Stimulated activated CD4-positive, alpha-beta T cell treated with anti-CD3 and anti-CD28 coated beads, Interleukin-1b, Interleukin-23, amount 100 ng/mL, for 4 hours (primary cell): ENCODE results near the gene EXOSC3.
A peak's percentile ranks its signal among the peaks of the same experiment; 100 is the strongest.
"Not testable (repeated sequence)": the region's sequence is repeated elsewhere in the genome, so short reads cannot be mapped to it uniquely, and the experiment has no call there.

Experiments
- DNase-seq, 2 donors: peaks; one replicate each; pipeline ENCODE4 v3.0.0-alpha.2; 2020; ENCODE audit warnings: low read depth in 2 of 2

The EXOSC3 gene

GRCh38 chr9:37784616-37785483 lies at the start of gene EXOSC3:
TSS of gene EXOSC3 (minus strand) at chr9:37785064. CDS start at chr9:37785044, 20 bp downstream.
- DNase-seq: peak; percentile 73 to 75

DNA sequence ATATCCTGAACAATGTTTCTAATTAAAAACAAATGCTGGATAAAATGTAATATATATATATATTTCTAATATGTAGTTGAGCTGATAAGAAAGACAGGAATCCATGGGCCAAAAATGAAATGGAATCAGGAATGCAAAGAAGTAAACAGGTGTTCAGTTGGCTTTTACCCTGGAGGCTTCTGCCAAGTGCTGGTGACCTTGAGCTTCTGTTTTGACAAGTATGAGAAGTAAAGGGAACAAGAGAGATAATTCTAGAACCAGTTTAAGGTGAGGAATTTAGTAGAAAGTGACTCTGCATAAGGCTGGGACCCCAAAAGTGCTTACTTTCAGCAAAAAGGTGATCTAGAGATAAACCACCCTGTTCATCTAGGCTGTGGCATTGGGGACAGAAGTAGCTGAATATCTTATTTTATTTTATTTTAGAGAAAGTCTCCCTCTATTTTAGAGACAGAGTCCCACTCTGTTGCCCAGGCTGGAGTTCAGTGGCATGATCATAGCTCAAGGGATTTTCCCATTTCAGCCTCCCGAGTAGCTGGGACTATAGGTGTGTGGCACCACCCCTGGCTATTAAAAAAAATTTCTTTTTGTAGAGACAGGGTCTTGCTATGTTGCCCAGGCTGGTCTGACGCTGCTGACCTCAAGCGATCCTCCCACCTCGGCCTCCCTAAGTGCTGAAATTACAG lies 42.8 kb upstream of the EXOSC3 start:
- no peak for DNase-seq

DNA sequence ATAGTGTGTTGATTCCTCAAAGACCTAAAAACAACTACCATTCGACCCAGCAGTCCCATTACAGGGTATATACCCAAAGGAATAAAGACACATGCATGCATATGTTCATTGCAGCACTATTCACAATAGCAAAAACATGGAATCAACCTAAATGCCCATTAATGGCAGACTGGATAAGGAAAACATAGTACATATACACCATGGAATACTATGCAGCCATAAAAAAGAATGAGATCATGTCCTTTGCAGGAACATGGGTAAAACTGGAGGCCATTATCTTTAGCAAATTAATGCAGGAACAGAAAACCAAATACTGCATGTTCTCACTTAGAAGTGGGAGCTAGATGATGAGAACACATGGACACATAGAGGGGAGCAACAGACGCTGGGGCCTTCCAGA lies 40.3 kb upstream of the EXOSC3 start:
- not testable (repeated sequence) for DNase-seq

DNA sequence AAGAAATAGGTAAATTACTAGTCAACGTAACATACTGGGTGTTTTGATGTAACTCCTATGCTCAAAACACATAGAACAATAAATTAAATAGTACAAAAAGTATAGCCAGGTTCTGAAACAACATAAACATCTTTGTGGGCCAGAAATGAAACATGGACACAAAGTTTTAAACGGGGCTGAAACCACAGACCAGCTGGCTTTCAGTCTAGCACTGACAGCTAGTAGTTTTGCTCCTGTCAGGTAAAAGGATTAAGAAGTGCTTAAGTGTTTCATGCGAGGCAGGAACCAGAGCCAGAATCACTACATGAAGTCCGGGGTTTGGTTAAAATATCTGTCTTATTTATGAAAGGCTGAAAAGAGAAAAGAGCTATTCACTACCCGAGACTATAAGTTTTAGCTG lies 35.3 kb upstream of the EXOSC3 start:
- no peak for DNase-seq

GRCh38 chr9:37818849-37819248 lies 34.0 kb upstream of the EXOSC3 start:
- DNase-seq: no peak

GRCh38 chr9:37812773-37813379 lies 28.0 kb upstream of the EXOSC3 start:
- no peak for DNase-seq

GRCh38 chr9:37811906-37812476 lies 27.1 kb upstream of the EXOSC3 start:
- DNase-seq: no peak

- DNase-seq: not testable (repeated sequence)
Observed at GRCh38 chr9:37809676-37810075, 24.8 kb upstream of the EXOSC3 start.

DNA sequence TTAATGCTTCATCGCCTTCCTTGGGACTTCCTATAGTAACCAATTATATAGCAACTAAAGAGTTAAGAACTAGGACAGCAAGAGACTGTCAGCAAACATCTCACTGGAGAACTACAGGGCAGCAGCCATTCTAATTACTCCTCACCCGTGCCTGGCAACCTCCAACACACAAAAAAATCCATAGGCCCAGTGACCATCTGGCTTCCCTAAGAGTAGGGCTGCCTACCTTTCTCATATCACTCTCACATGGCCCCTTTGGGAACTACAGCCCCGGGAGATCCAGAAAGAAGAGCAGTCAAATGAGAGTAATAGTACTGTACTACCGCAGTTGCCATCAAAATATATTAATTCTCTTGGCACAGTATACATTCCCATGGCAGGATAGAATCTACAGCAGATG lies 21.4 kb upstream of the EXOSC3 start:
- no peak for DNase-seq

GRCh38 chr9:37801959-37802711 lies 17.3 kb upstream of the EXOSC3 start:
- no peak for DNase-seq

DNA sequence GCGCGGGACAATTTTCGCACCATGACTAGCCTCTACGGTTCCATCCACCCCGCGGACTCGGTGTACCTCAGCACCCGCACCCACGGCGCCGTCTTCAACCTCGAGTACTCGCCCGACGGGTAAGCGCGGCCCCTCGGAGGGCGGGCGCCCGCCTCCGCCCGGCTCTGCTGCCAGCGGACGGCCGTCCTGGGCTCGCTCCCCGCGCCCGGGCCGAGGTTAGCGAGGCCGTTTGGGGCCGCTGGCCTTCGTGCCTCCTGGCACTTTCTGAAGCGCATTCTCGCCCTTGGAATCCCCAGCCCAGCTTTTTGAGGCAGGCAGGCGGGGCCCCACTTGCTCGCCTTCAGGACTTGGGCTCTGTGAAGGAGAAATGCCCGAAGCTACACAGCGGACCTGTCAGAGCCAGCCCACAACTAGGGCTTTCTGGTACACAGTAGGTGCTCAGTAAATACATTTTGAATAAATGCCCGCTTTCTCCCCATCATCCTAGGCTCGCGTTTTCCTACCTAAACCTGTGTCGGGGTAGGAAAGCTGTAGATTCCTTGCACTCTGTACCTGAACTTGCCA lies 16.5 kb upstream of the EXOSC3 start:
- DNase-seq: peak in 1 of 2 donors; percentile 42

DNA sequence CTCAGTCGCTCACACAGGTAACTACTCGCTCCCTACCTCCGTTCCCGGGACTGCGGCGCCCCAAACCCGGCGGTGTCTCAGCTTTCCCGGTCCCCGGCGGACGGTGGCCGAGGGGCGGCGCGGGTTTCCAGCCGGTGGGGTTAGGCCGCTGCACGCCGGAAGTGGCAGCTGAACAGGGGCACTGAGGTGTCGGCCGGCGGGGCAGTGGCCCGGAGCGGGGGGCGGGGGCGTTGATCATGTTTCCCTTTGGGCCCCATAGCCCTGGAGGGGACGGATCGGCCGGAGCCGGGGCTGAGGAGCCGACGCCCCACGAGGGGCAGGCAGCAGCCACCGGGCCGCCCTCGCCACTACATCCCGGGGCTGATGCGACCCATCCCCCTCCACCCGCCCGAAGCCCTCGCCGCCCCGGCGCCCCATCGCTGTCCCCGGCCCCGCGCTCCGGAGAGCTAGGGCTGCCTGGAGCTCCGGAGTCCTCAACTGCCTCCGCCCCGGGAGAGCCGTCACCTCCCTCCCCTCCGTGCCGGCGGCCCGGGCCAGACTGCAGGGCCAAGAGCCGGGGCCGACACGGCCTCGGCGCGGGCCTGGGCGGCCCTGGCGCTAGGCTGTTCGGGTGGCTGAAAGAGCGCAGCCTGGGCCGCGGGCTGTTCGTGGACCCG lies 15.9 kb upstream of the EXOSC3 start, which contains the start of gene DCAF10:
Gene DCAF10 (plus strand): TSS at position 167 of the 656 bp plus-strand sequence. CDS start 70 bp downstream, at position 237.
- peak; percentile 85 to 90 for DNase-seq

- no peak for DNase-seq
Observed at GRCh38 chr9:37798677-37799076, 13.8 kb upstream of the EXOSC3 start.

DNA sequence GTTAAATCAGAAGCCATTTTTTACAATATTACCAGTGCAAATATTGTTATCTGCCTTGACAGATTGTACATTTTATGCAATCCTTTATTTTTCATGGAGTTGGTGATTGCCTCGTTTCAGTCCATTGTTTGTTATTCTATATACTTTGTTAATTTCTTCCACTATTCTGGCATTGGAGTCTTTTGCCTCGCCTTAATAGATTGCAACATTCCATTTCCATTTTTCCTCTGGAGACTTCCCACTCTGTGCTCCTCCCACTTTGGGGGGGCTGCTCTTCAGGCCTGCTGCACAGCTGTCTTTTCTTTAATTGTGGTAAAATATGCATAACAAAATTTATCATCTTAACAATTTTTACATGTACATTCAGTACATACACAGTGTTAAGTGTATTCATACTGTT lies 11.4 kb upstream of the EXOSC3 start:
- no peak for DNase-seq

- no peak for DNase-seq
Observed at GRCh38 chr9:37792122-37792521, 7.3 kb upstream of the EXOSC3 start.

DNA sequence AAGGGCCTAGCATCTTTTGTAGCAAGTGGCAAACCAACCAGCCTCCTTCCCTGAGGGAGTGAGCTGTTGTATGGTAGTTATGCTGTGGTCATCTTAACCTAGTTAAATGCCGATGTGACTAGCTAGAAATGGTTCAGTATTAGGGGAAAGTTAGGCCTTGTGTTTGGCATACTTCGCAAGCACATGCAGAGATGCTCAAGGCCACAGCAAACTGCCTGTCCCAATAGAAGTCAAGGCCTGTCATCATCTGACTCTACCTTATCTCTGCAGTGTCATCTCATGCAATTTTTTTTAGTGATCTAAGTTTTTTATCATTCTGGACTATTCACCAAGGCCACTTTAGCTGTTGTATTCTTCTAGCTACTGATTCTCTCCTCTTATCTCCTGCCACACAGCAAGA lies 5.2 kb upstream of the EXOSC3 start:
- DNase-seq: no peak

GRCh38 chr9:37788332-37788731 lies 3.5 kb upstream of the EXOSC3 start:
- DNase-seq: no peak

- DNase-seq: no peak
Observed at GRCh38 chr9:37787059-37787458, 2.2 kb upstream of the EXOSC3 start.

DNA sequence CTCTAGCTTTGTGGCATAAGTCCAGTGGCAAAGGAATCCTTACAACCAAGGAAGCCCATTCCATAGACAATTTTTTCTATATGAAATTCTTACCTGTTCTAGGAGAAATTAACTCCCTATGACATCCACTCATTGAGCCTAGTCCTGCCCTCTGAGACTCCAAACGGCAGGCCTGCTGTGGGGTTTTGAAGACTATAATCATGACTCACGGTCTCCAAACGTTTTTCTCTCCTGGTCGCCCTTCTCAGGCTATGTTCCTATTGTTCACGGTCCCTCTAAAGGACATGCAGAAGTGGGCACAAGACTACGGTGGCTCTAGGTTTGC lies 611 bp downstream of the EXOSC3 start:
- DNase-seq: no peak

DNA sequence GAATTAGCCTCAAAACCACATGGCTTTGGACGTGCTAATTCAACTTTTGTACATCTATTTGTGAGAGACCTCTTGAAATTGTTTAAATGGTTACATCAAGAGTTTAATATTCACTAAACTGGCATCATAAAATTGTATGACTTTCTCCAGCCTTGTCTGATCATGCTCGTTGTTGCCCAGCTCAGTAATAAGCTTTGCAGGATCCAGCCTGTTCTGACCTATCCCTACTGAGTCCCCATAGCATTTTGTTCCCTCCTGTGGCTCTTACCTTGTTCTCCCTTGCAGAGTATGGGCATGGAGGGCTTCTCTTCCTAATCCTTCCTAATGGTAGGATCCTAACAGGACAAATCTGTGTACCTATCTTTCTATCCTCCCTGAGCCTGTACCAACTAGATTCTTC lies 6.3 kb downstream of the EXOSC3 start:
- DNase-seq: no peak

GRCh38 chr9:37776328-37776727 lies 8.5 kb downstream of the EXOSC3 start:
- DNase-seq: no peak
